Measurements from ENCODE around the gene KCTD5.
A peak's percentile ranks its signal among the peaks of the same experiment; 100 is the strongest.

KCTD5 gene

GRCh38 chr16:2749936-2750335 is 67.6 kb downstream of the KCTD5 start:
- no peak for DNase-seq
- TF ChIP-seq POLR2A (IDR thresholded peaks at IDR 0.05; ENCODE audit: low read length) (no peak), GATA1 (IDR thresholded peaks at IDR 0.05; ENCODE audit: low read depth, low read length) (no peak)

GRCh38 chr16:2751577-2752034 is 69.3 kb downstream of the KCTD5 start:
- no peak for DNase-seq
- TF ChIP-seq GATA1 (IDR thresholded peaks at IDR 0.05; ENCODE audit: low read depth, low read length) = no peak
- TF ChIP-seq POLR2A (IDR thresholded peaks at IDR 0.05; ENCODE audit: low read length) = no peak

GRCh38 chr16:2752035-2752849 is 69.9 kb downstream of the KCTD5 start, which contains the start of gene SRRM2:
TSS of gene SRRM2 (plus strand) at chr16:2752638. CDS start at chr16:2756365, 3,727 bp downstream.
- DNase-seq = peak; percentile 98 to 99
- no peak for TF ChIP-seq GATA1 (IDR thresholded peaks at IDR 0.05; ENCODE audit: low read depth, low read length)
- TF ChIP-seq POLR2A (IDR thresholded peaks at IDR 0.05; ENCODE audit: low read length) = peak; percentile 96

- DNase-seq = peak; percentile 94 to 96
These were observed 70.8 kb downstream of the KCTD5 start for GRCh38 chr16:2752850-2753732.

GRCh38 chr16:2753733-2754020 is 71.4 kb downstream of the KCTD5 start:
- no peak for TF ChIP-seq POLR2A (IDR thresholded peaks at IDR 0.05; ENCODE audit: low read length)
- DNase-seq = peak in 1 of 2 experiments; percentile 40

More at GRCh38 chr16:2752850-2753732, 70.8 kb downstream of the KCTD5 start:
- TF ChIP-seq GATA1 (IDR thresholded peaks at IDR 0.05; ENCODE audit: low read depth, low read length) (no peak), POLR2A (IDR thresholded peaks at IDR 0.05; ENCODE audit: low read length) (no peak)

GRCh38 chr16:2755158-2755557 is 72.8 kb downstream of the KCTD5 start:
- no peak for TF ChIP-seq GATA1 (IDR thresholded peaks at IDR 0.05; ENCODE audit: low read depth, low read length)
- TF ChIP-seq POLR2A (IDR thresholded peaks at IDR 0.05; ENCODE audit: low read length) = no peak
- no peak for DNase-seq

GRCh38 chr16:2756288-2757015 is 74.1 kb downstream of the KCTD5 start:
- no peak for DNase-seq
- TF ChIP-seq GATA1 (IDR thresholded peaks at IDR 0.05; ENCODE audit: low read depth, low read length) = no peak
- no peak for TF ChIP-seq POLR2A (IDR thresholded peaks at IDR 0.05; ENCODE audit: low read length)

- TF ChIP-seq GATA1 (IDR thresholded peaks at IDR 0.05; ENCODE audit: low read depth, low read length) (no peak), POLR2A (IDR thresholded peaks at IDR 0.05; ENCODE audit: low read length) (no peak)
- DNase-seq = no peak
These were observed 75.0 kb downstream of the KCTD5 start for GRCh38 chr16:2757344-2757743.
